Smooth muscle cell of the brain vasculature (primary cell): ENCODE data around the gene C9orf50.

ENCODE experiments used
- DNase-seq: peaks from one replicate; pipeline ENCODE4 v3.0.0-alpha.2; 2012; ENCODE audit warnings: low read depth, low spot score

Gene C9orf50

DNA sequence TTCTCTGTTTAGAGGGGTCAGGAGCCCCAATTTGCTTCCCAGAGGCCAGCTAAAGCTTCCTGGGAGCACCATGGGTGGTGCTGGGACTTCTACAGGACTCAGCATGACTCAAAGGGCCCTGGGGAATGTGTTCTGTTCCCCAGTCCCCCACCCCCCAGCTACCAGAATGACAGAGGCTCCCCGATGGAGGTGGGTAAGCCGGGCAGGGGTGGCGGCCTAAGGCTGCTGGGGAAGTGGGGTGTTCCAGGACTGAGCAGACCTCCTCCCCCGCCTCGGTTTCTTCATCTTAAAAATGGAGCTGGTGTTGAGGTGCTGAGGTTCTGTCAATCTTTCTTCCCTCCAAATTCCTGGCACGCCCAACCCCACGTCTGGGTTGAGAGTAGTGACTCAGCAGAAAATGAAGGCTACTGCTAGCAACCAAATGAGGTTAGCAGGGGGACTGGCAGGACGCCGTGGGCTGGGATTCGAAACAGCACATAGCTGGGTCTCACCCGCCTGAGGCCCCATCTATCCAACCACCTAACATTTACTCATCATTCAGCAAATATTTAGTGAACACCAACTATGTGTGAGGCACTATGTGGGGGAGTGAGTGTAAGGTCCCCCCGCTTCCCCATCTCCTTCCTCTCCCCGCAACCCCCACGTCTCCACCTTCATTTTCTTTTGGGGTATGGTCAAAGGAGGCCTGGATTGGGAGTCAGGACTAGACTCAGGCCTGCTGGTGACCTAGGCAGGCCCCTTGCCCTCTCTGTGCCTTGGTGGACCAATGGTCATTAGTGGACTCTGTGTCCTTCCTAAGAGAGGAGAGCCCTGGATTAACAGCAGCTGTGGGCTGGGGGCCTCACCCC lies 50.2 kb downstream of the C9orf50 start:
- no peak for DNase-seq

GRCh38 chr9:129569502-129570449 lies 51.1 kb downstream of the C9orf50 start:
- DNase-seq = no peak

- no peak for DNase-seq
Measured at GRCh38 chr9:129568560-129569501, 52.1 kb downstream of the C9orf50 start.

GRCh38 chr9:129567842-129568559 lies 52.9 kb downstream of the C9orf50 start:
- DNase-seq = no peak

- no peak for DNase-seq
Measured at GRCh38 chr9:129567329-129567728, 53.6 kb downstream of the C9orf50 start.

GRCh38 chr9:129566563-129567266 lies 54.2 kb downstream of the C9orf50 start:
- no peak for DNase-seq

DNA sequence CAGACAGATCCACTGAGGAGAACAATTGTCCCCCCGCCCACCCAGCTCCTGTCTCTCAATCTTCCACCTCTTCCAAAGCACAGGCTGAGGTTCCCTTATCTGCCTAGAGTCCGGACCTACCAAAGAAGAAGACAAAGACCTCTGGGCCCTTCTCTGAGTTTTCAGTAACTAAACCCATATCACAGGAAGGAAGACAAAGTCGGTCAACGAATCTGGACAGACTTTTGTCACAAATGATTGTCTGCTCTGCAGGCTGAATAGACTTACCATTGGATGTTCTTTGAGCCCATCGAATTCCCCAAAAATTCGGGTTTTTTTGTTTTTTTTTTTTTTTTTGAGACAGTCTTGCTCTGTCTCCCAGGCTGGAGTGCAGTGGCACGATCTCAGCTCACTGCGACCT lies 58.0 kb downstream of the C9orf50 start:
- DNase-seq = no peak

DNA sequence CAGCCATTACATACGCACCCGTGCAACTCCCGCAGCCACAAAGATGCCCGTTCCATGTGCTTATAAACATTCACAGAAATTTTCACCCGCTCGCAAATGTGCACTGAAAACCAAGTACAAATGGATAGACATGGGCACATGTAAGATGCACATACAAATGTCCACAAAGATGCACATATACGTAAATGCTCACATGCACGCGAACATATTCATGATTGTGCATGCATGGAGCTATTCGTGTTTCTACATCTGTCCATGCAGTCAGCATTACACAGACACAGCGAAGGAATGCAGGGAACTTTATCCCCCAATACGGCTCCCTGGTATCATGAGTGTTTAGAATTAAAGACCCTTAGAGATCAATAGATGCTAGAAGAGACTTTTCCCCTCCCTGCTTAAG lies 58.4 kb downstream of the C9orf50 start:
- no peak for DNase-seq
